HFFc6 (cell line): ENCODE measurements around the gene TRIM8. TPM values are rescaled to one million over a fixed set of nuclear protein-coding genes. Genes with fewer than 3 reads are reported as not detected.

Source experiments
- DNase-seq: peaks from one replicate; pipeline ENCODE4 v3.0.0-alpha.2; 2018
- H3K27ac Mint-ChIP-seq: 2 replicates; pipeline ENCODE4 v1.8.0; 2020; ENCODE audit warnings: mild to moderate bottlenecking, mixed read lengths
- H3K27me3 Mint-ChIP-seq: 2 replicates; pipeline ENCODE4 v1.8.0; 2021; ENCODE audit warnings: mild to moderate bottlenecking, moderate library complexity, mixed read lengths; ENCODE audit not compliant: insufficient read depth
- H3K36me3 Mint-ChIP-seq: 2 replicates; pipeline ENCODE4 v1.8.0; 2021; ENCODE audit warnings: low read depth, mixed read lengths
- H3K4me1 Mint-ChIP-seq: 2 replicates; pipeline ENCODE4 v1.8.0; 2020; ENCODE audit warnings: low read depth, mixed read lengths
- H3K4me3 Mint-ChIP-seq: 2 replicates; pipeline ENCODE4 v1.8.0; 2020; ENCODE audit warnings: mild to moderate bottlenecking, moderate library complexity, mixed read lengths
- H3K9me3 Mint-ChIP-seq: 2 replicates; pipeline ENCODE4 v1.8.0; 2020; ENCODE audit warnings: mild to moderate bottlenecking, mixed read lengths
- CTCF ChIP-seq: fragments of 200-600 bp; sonication (generic); IDR thresholded peaks from 2 replicates; pipeline ENCODE4 v1.5.0; 2021; ENCODE audit warnings: antibody characterized with exemption, mild to moderate bottlenecking
- total RNA-seq, 6 experiments: library from RNA; stranded (reverse); fragmentation: NEBNext Ultra II Directional; extraction: Animal tissue kit (Norgen Biotek cat#: 25700); gene quantifications; 2 replicates in 1 of 6; 3 replicates in 5 of 6; pipeline ENCODE4 v1.2.3, GENCODE V29; 2021

The TRIM8 gene
- total RNA-seq, 6 experiments from 2014 or later, result 123 to 148 (median 135) TPM

GRCh38 chr10:102679596-102679995, 35.3 kb downstream of the TRIM8 start:
- H3K4me1 Mint-ChIP-seq, result peaks cover 47% of the 10 kb centered on the region
- no peaks in the 10 kb centered on the region for H3K9me3 Mint-ChIP-seq

GRCh38 chr10:102681696-102682095, 37.4 kb downstream of the TRIM8 start:
- H3K4me1 Mint-ChIP-seq, result peaks cover 26% of the 10 kb centered on the region
- H3K36me3 Mint-ChIP-seq, result peaks cover 8% of the 10 kb centered on the region; the same call in 1 of the 2 replicates
- H3K4me3 Mint-ChIP-seq, result no peak overlapping the region
- no peak overlapping the region for H3K27ac Mint-ChIP-seq
- no peaks in the 10 kb centered on the region; the same call in 1 of the 2 replicates for H3K27me3 Mint-ChIP-seq
- H3K9me3 Mint-ChIP-seq, result no peaks in the 10 kb centered on the region
- TF ChIP-seq CTCF, result no peak
- no peak for DNase-seq

More at GRCh38 chr10:102679596-102679995, 35.3 kb downstream of the TRIM8 start:
- H3K27ac Mint-ChIP-seq, result no peak overlapping the region
- DNase-seq, result no peak
- H3K4me3 Mint-ChIP-seq, result no peak overlapping the region
- no peak for TF ChIP-seq CTCF
- H3K36me3 Mint-ChIP-seq, result no peaks in the 10 kb centered on the region
- H3K27me3 Mint-ChIP-seq, result peaks cover 2% of the 10 kb centered on the region; the same call in 1 of the 2 replicates

- peaks cover 18% of the 10 kb centered on the region for H3K4me1 Mint-ChIP-seq
- H3K27ac Mint-ChIP-seq, result no peak overlapping the region
- TF ChIP-seq CTCF, result no peak
- no peaks in the 10 kb centered on the region; the same call in 1 of the 2 replicates for H3K27me3 Mint-ChIP-seq
- DNase-seq, result no peak
- no peak overlapping the region for H3K4me3 Mint-ChIP-seq
- peaks cover 8% of the 10 kb centered on the region; the same call in 1 of the 2 replicates for H3K36me3 Mint-ChIP-seq
- H3K9me3 Mint-ChIP-seq, result no peaks in the 10 kb centered on the region
Observed at GRCh38 chr10:102682416-102682815, 38.1 kb downstream of the TRIM8 start.

GRCh38 chr10:102682981-102683380, 38.7 kb downstream of the TRIM8 start:
- Mint-ChIP-seq H3K4me3 (no peak overlapping the region), H3K27me3 (no peaks in the 10 kb centered on the region; the same call in 1 of the 2 replicates), H3K27ac (no peak overlapping the region; the same call in 1 of the 2 replicates), H3K4me1 (peaks cover 13% of the 10 kb centered on the region), H3K36me3 (peaks cover 8% of the 10 kb centered on the region; the same call in 1 of the 2 replicates), H3K9me3 (no peaks in the 10 kb centered on the region)
- no peak for DNase-seq
- TF ChIP-seq CTCF, result no peak

- H3K4me1 Mint-ChIP-seq, result peaks cover 5% of the 10 kb centered on the region
- peaks cover 8% of the 10 kb centered on the region; the same call in 1 of the 2 replicates for H3K36me3 Mint-ChIP-seq
- no peak for DNase-seq
- no peaks in the 10 kb centered on the region for H3K27me3 Mint-ChIP-seq
- TF ChIP-seq CTCF, result no peak
- H3K4me3 Mint-ChIP-seq, result no peak overlapping the region
- no peak overlapping the region for H3K27ac Mint-ChIP-seq
- no peaks in the 10 kb centered on the region for H3K9me3 Mint-ChIP-seq
Observed at GRCh38 chr10:102683736-102684135, 39.5 kb downstream of the TRIM8 start.
